NOMO-1 treated with dmso at 0.1 percent for 144 hours (cell line): Measurements from ENCODE around the gene MEF2C.
"Not testable (repeated sequence)": the region's sequence is repeated elsewhere in the genome, so short reads cannot be mapped to it uniquely, and the experiment has no call there.

Experiments used
- DNase-seq: peaks from one replicate; lab custom pipeline; 2025; ENCODE audit not compliant: unreplicated experiment; lab: John Stamatoyannopoulos, UW

The MEF2C gene

DNA sequence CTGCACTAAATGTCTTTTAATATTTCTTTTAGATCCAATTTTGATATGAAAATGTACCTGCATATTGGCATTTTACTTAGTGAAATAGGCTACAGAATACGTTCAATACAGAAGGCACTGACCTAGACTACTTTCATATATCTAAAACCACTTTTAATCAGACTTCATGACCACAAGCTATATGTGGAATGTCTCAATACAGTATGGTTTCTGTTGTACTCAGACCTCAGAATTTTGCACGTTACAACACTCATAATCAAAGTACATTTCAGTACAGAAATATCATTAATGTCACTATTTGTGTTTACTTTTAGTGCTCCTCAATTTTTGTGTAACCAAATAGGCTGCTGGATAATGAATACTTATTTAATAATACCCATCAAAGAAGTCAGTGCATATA lies 74.8 kb downstream of the MEF2C start:
- no peak for DNase-seq

DNA sequence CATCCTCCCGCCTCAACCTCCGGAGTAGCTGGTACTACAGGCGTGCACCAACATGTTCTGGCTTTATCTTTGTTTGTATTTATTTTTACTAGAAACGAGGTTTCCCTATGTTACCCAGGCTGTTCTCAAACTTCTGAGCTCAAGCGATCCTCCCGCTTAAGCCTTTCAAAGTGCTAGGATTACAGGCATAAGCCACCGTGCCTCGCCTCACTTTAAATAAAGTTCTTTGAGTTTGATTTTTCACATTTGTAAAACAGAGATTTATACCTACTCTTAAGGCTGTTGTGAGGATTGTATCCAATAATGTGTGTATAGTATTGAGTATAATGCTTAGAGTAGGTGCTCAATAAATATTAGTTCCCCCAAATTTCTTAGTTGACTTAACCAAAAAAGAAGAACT lies 75.7 kb downstream of the MEF2C start:
- no peak for DNase-seq

DNA sequence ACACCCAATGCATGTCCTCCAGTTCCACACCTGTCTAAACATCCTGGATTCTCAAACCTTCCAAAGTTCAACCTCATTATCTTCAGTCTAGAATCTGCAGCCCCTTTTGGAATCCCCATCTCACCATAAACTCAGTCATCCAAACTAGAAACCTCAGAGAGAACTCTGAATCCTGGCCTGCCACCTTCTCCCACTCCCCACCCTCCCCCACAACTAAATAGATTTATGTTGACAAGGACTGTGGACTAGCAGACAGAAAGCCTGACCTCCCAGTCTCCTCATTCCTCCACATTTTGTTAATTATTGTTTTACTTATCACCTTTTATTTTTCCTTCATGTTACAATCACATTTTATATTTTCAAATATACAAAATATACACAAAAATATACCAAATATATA lies 76.6 kb downstream of the MEF2C start:
- no peak for DNase-seq

DNA sequence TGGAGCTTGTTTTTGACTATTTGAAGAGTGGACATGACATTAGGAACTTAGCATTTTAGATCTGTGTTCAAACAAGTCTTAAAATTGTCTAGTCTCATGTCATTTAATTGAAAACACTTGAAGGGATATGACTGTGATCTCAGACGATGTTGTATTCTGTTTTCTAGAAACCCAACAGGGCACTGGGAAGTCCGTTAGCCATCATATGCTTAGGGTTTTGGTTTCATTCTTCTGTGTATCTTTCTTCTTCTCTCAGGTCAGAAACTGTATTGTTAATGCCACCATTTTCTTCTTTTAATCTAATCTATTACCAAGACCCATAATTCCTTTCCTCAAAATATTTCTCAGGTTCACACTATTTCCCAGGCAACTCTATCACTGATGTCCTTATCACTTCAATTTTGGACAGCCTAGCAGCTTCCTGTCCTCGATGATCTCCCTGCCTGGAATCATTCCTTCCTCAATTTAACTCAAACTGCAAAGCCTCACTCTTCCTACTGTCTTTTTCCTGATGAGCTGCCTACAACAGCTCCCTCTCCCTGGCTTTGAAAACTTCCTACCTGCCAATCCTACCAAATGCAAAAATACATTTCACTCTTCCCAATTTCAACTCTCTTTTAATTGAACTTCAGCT lies 77.7 kb downstream of the MEF2C start:
- no peak for DNase-seq

GRCh38 chr5:88804444-88804843 lies 78.5 kb downstream of the MEF2C start:
- no peak for DNase-seq

GRCh38 chr5:88803309-88803708 lies 79.7 kb downstream of the MEF2C start:
- no peak for DNase-seq

GRCh38 chr5:88799938-88800535 lies 82.9 kb downstream of the MEF2C start:
- no peak for DNase-seq

DNA sequence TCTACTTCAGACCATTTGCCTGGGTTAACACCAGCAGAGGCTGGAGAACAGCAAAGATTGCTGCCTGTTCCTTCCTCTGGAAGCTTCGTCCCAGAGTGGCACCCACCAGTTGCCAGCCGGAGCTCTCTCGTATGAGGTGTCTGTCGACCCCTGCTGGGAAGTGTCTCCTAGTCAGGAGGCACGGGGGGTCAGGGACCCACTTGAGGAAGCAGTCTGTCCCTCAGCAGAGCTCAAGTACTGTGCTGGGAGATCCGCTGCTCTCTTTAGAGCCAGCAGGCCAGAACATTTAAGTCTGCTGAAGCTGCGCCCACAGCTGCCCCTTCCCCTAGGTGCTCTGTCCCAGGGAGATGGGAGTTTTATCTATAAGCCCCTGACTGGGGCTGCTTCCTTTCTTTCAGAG lies 84.1 kb downstream of the MEF2C start:
- DNase-seq, result not testable (repeated sequence)

DNA sequence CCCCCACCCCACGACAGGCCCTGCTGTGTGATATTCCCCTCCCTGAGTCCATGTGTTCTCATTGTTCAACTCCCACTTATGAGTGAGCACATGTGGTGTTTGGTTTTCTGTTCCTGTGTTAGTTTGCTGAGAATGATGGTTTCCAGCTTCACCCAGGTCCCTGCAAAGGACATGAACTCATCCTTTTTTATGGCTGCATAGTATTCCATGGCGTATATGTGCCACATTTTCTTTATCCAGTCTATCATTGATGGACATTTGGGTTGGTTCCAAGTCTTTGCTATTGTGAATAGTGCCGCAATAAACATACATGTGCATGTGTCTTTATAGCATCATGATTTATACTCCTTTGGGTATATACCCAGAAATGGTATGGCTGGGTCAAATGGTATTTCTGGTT lies 89.2 kb downstream of the MEF2C start:
- not testable (repeated sequence) for DNase-seq

GRCh38 chr5:88792144-88792840 lies 90.7 kb downstream of the MEF2C start:
- DNase-seq, result no peak

- no peak for DNase-seq
Observed at GRCh38 chr5:88787856-88788255, 95.1 kb downstream of the MEF2C start.

GRCh38 chr5:88786789-88787188 lies 96.2 kb downstream of the MEF2C start:
- no peak for DNase-seq

DNA sequence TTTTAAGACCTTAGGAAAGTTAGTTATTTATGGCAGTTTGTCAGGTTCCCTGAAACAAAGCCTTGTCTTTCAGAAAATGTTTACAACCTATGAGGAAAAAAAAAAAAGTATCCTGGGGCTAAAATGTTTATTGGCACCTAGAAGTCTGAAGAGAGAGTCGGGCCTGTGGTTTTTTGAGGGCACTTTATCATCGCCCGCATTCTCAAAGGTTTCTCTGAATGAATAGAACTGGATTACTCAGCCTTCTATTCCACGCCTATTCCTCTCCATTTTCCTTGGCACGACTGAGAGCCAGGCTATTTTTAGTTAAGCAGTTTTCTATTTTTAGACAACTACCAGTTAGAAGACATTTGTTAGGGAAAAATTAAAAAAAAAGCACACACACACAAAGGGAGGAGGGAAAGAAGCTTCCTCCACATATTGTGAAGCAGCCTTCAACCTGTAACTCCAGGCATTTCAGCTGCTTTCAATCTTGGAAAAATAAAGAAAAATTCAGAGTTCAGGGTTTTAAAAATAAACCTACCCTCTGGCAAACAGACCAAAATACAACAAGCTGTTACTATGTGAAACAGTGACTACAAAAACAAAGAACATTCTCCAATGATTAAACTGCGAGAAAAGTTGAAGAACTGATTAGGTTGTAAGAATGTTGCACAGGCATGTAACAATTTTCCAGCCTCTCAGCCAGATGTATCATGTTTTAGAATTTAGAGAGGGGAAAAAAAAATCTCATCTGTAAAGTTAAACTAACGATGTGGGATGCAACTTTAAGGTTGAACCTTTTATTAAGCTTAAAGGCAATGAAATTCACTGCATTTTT lies 97.0 kb downstream of the MEF2C start:
- DNase-seq, result no peak

DNA sequence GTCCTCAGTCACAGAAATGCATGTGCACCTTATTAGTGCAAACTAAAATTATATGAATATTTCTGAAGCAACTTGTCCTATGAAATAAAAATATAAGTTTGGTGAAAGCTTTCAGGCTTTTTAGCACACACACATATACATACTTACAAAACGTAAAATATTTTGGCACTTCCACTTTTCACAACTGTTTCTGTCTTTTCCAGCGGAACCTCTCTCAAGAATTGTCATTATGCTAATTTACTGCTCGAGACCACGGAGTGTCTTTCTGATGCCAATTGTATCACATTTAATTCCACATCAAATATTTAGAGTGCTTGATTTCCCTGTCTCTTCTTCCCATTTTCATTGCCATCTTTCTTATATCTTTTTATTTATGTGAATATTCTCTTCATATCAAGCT lies 100.4 kb downstream of the MEF2C start:
- DNase-seq, result no peak

GRCh38 chr5:88780736-88781135 lies 102.2 kb downstream of the MEF2C start:
- DNase-seq, result no peak

DNA sequence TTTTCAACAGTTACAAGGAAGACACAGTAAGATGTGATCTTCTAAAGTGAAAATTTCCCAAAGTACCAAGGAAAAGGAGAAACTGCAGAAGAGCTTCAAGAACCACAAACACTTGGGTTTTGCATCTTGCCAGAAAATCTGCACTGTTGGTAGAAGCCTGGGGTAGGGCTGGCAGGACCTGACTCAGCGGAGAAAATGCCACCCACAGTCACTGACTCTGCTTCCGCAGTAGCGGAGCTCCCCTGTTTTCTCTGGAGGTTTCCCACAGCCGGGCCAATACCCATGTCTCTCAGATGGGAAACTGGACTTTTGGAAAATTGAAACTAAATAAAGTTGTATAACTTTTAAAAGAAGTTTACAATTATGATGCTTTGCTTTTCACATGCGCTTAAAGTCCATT lies 104.2 kb downstream of the MEF2C start:
- no peak for DNase-seq

- DNase-seq, result no peak
Observed at GRCh38 chr5:88776692-88777091, 106.3 kb downstream of the MEF2C start.

GRCh38 chr5:88772831-88773230 lies 110.2 kb downstream of the MEF2C start:
- no peak for DNase-seq

DNA sequence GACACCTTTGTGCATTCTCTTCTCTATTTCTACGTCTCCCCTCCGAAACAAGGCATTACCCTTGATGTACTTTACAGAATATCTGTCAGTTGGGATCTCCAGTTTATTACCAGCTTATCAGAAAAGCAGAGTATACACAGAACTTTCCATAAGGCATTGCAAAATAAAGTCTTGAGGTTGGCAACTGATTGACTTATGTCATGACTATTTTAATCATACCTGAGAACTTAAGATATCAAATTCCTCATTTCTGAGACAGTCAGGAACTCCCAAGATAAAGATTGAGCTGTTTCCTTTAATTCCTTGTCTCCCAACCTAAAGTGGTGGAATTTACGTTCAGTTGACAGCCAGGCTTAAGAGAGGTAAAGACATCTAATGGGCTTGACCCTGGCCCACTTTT lies 110.9 kb downstream of the MEF2C start:
- DNase-seq, result no peak

DNA sequence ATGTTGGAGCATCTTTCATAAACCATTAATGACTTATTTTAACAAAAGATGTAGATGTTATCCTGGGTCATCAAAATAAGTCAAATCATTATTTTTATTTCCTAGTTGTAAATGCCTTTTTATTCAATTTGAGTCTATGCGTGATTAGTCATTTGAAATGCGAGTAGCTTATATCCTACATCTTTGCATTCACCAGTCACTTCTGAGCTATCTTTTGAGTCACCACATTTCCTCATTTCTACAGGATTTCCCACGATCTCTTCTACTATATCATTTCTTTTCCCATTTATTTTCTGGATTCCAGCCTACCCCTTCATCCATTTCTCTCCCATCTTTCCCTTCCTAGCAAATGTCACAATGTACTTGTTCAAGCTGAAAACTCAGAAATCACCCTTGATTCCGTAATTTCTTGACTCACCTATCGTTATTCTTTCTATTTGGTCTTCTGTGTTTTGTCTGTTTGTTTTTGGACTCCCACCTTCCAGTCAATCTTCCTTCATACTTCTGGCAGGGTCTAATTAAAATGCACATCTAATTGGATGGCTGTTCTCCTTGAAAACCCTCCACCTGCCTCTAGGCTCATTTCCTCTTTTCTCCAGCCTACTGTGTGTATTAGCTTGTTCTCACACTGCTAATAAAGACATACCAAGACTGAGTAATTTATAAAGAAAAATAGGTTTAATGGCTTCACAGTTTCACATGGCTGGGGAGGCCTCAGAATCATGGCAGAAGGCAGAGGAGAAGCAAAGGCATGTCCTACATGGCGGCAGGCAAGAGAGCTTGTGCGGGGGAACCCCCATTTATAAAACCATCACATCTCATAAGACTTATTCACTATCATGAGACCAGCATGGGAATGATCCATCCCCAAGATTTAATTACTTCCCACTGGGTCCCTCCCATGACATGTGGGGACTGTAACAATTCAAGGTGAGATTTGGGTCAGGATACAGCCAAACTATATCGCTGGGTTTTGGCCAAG lies 112.4 kb downstream of the MEF2C start:
- DNase-seq, result no peak

DNA sequence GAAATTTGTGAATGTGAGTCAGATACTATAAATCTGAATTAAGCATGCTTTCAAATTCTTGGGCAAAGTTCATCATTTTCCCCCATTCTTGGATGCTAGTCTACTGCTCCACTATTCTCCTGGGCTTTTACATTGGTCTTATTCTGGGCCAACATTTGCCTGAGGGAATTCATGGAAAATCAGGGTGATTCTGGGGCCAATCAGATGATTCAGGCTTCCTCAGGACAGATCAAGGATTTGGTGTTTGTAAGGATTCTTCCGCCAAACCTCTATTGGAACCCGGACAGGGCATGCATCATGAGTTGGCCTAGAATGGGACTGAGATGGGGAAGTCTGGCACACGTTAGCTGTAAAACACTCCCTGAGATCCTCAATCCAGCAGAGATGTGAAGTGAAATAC lies 113.8 kb downstream of the MEF2C start:
- DNase-seq, result no peak
